Subcutaneous abdominal adipose tissue (tissue), 5 donors: ENCODE results near the gene PCYT1A.
"Not testable (repeated sequence)": the region's sequence is repeated elsewhere in the genome, so short reads cannot be mapped to it uniquely, and the experiment has no call there.

ENCODE experiments used
- H3K27ac ChIP-seq: one replicate; pipeline ENCODE4 v1.7.0; 2013; ENCODE audit warnings: low read depth, mild to moderate bottlenecking, inconsistent platforms, low read length, moderate library complexity
- H3K27me3 ChIP-seq, 5 donors: one replicate each; pipeline ENCODE4 v1.7.0; 2013; ENCODE audit warnings: low read length in 5 of 5, inconsistent platforms in 1 of 5; ENCODE audit not compliant: control insufficient read depth in 5 of 5, insufficient read depth in 4 of 5
- H3K36me3 ChIP-seq, 5 donors: one replicate each; pipeline ENCODE4 v1.7.0; 2013; ENCODE audit warnings: low read length in 5 of 5; ENCODE audit not compliant: control insufficient read depth in 5 of 5, insufficient read depth in 5 of 5
- H3K4me1 ChIP-seq, 5 donors: one replicate each; pipeline ENCODE4 v1.7.0; 2013; ENCODE audit warnings: low read length in 5 of 5, mild to moderate bottlenecking in 3 of 5, moderate library complexity in 1 of 5; ENCODE audit not compliant: control insufficient read depth in 5 of 5, insufficient read depth in 5 of 5
- H3K4me3 ChIP-seq, 5 donors: one replicate each; pipeline ENCODE4 v1.7.0; 2013; ENCODE audit warnings: low read length in 5 of 5, low read depth in 1 of 5
- H3K9ac ChIP-seq, 5 donors: one replicate each; pipeline ENCODE4 v1.7.0; 2013; ENCODE audit warnings: low read length in 5 of 5, mild to moderate bottlenecking in 4 of 5, moderate library complexity in 3 of 5
- H3K9me3 ChIP-seq, 5 donors: one replicate each; pipeline ENCODE4 v1.7.0; 2013; ENCODE audit warnings: low read length in 5 of 5; ENCODE audit not compliant: control insufficient read depth in 5 of 5
- donor health status: healthy.
- donor health status: healthy.
- donor health status: healthy.
- donor health status: healthy.
- donor health status: healthy.

PCYT1A gene

GRCh38 chr3:196217307-196218154, 70.0 kb downstream of the PCYT1A start:
- no peaks in the 10 kb centered on the region for H3K9me3 ChIP-seq
- H3K4me3 ChIP-seq: no peak overlapping the region
- no peaks in the 10 kb centered on the region for H3K36me3 ChIP-seq
- no peak overlapping the region for H3K9ac ChIP-seq
- H3K4me1 ChIP-seq: peaks cover 2 to 19% (median 13%) of the 10 kb centered on the region in 5 donors
- no peak overlapping the region for H3K27ac ChIP-seq
- peaks cover 4 to 17% (median 11%) of the 10 kb centered on the region in 5 donors for H3K27me3 ChIP-seq

DNA sequence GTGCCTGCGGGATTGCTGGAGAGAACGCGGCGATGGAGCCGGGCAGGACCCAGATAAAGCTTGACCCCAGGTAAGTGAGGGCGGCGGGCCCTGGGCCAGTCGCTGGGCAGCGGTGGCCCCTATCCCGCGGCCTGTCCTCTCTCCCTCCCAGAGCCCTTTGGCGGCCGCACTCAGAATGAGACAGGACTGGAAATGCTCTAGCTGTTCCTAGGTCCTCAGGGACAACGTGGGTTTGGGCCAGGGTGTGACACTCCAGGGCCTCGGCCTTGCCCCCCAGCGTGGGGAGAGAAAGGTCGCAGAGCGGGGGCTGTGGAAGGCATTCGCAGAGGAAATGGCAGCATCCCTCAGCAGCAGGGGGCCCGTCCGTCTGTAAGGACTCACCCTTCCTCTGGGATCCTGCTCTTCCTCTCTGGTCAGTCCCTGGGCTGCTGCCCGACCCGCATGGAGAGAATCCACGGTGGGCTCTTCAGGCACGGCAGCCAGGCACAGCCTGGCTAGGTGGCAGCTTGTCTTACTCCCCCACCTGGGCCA, 70.8 kb downstream of the PCYT1A start:
- H3K4me1 ChIP-seq: peaks cover 2 to 19% (median 13%) of the 10 kb centered on the region in 5 donors
- H3K27ac ChIP-seq: no peak overlapping the region
- H3K36me3 ChIP-seq: no peaks in the 10 kb centered on the region
- no peaks in the 10 kb centered on the region for H3K9me3 ChIP-seq
- peaks cover 4 to 17% (median 11%) of the 10 kb centered on the region in 5 donors for H3K27me3 ChIP-seq
- H3K9ac ChIP-seq: no peak overlapping the region
- H3K4me3 ChIP-seq: no peak overlapping the region

- Histone ChIP-seq H3K9ac (no peak within 1 kb of the TSS), H3K27ac (no peak within 1 kb of the TSS), H3K36me3 (no peaks in the 10 kb centered on the region), H3K9me3 (no peaks in the 10 kb centered on the region), H3K4me1 (peaks cover 2 to 19% (median 13%) of the 10 kb centered on the region in 5 donors), H3K4me3 (no peak within 1 kb of the TSS), H3K27me3 (peaks cover 4 to 15% (median 11%) of the 10 kb centered on the region in 5 donors)
These were observed 71.4 kb downstream of the PCYT1A start, which contains the start of gene SLC51A for GRCh38 chr3:196216089-196216564. TSS of gene SLC51A (plus strand) at chr3:196216534. CDS start at chr3:196216713, 179 bp downstream.

DNA sequence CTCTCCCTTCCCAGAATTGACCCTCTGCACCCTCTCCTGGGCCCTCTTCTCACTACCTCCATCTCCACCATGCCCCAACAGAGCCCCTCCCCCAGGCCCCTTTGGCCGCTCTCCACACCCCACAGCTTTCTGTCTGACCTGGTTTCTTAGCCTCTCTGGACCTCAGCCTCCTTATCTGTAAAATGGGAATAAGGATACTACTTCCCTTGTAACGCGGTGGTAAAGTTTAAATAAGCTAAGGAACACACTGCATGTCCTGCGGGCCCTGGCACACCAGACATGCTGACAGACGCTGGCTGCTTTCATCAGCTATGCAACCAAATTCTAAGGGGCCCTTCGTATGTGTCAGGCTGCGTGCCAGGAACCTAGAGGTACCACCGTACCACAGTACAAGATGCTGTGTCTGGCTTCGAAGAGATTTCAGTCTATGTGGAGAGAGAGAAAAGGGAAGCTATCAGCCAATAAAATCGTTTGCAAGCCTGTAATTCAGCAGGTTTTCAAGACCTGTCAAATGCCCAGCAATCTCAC, 72.0 kb downstream of the PCYT1A start:
- peaks cover 2 to 16% (median 11%) of the 10 kb centered on the region in 5 donors for H3K4me1 ChIP-seq
- H3K9me3 ChIP-seq: no peaks in the 10 kb centered on the region
- H3K4me3 ChIP-seq: no peak overlapping the region
- no peak overlapping the region for H3K27ac ChIP-seq
- no peak overlapping the region for H3K9ac ChIP-seq
- H3K27me3 ChIP-seq: peaks cover 4 to 18% (median 11%) of the 10 kb centered on the region in 5 donors
- H3K36me3 ChIP-seq: no peaks in the 10 kb centered on the region

DNA sequence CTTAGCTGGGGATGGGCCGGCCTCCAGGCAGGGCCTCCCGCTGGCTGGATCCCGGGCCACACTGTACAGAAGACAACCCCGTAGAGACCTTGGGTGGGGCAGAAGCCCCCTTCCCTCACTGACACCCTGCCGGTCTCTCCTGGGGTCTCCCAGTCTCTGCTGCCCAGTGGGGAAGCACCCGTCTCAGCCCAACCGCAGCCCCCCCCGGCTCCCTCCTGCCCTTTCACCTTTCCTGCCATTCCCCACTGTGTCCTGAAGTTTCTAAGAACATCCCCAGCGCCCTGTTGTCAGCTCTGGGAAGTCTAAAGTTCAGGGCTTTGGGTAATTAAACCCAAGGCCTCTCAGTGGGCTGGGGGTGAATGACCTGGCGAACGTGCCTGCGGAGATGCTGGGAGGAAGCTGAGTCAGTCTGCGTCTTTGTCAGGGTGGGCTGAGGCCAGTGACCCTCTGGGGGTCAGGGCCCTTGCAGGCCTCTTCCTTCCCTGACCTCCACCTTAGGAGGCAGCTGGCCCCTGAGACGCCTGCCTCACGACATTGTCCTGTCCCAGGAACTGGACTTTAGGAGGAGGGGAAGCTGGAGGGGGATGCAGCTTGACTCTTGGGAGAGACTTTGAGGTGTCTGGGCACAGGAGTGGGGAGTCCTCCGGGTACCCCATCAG, 72.6 kb downstream of the PCYT1A start:
- no peak overlapping the region for H3K4me3 ChIP-seq
- H3K9ac ChIP-seq: no peak overlapping the region
- peaks cover 2 to 10% (median 9%) of the 10 kb centered on the region in 5 donors for H3K4me1 ChIP-seq
- H3K36me3 ChIP-seq: no peaks in the 10 kb centered on the region
- no peaks in the 10 kb centered on the region for H3K9me3 ChIP-seq
- no peak overlapping the region for H3K27ac ChIP-seq
- H3K27me3 ChIP-seq: peaks cover 4 to 18% (median 11%) of the 10 kb centered on the region in 5 donors

DNA sequence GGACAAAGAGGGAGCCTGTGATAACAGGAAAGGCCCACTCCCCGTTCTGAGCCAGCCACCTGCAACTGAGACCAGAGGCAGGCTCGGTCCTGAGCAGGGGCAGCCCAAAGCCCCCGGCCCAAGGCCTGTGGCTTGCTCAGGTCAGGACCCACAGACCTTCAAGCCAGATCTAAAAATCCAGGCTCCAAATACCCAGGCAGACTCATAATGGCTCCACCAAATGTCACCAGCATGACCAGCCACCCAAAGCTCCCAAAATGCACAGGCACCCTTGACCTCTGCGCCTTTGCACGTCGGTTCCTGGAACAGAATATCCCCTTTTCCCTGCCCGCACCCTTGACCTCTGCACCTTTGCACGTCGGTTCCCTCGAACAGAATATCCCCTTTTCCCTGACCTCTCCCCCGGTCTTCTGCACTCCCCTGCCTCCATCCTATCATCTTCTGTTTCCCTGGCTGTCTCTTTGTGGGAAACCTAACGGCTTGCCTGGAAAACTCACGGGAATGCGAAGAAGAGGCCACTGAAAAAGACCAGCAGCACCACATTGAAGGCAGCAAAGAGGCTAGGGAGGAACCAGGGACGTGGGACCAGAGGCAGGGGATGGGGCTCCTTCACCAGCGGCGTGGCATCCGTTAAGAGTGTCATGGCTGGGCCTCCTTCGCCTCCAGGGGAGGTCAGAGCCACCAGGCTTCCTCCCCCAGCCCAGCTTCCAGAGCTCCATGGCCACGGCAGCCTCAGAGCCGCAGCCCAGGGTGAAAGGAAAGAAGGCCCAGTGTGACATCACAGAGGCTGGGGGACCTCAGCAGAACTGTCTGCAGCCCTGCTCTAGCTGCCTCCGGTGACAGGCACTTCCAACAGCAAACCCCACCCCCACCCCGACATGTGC, 76.6 kb downstream of the PCYT1A start, which contains the start of gene ZDHHC19:
Gene ZDHHC19 (minus strand): TSS at position 728 of the 884 bp plus-strand sequence. CDS start 85 bp downstream, at position 643.
- H3K4me3 ChIP-seq: no peak within 1 kb of the TSS
- H3K9me3 ChIP-seq: no peaks in the 10 kb centered on the region
- peaks cover 0 to 7% (median 4%) of the 10 kb centered on the region in 5 donors for H3K4me1 ChIP-seq
- no peak within 1 kb of the TSS for H3K9ac ChIP-seq
- H3K36me3 ChIP-seq: no peaks in the 10 kb centered on the region
- peaks cover 4 to 12% (median 10%) of the 10 kb centered on the region in 5 donors for H3K27me3 ChIP-seq
- H3K27ac ChIP-seq: no peak within 1 kb of the TSS

GRCh38 chr3:196209944-196210672, 77.4 kb downstream of the PCYT1A start:
- not testable (repeated sequence) for H3K4me3 ChIP-seq, H3K36me3 ChIP-seq, H3K9ac ChIP-seq, H3K9me3 ChIP-seq, H3K27me3 ChIP-seq, H3K4me1 ChIP-seq, H3K27ac ChIP-seq

GRCh38 chr3:196208942-196209695, 78.4 kb downstream of the PCYT1A start:
- H3K4me3 ChIP-seq: no peak overlapping the region
- H3K27me3 ChIP-seq: peaks cover 0 to 8% (median 3%) of the 10 kb centered on the region in 5 donors
- H3K9ac ChIP-seq: no peak overlapping the region
- H3K27ac ChIP-seq: no peak overlapping the region
- peaks cover 0 to 7% (median 4%) of the 10 kb centered on the region in 5 donors for H3K4me1 ChIP-seq
- no peaks in the 10 kb centered on the region for H3K36me3 ChIP-seq
- peaks cover 0 to 4% (median 0%) of the 10 kb centered on the region in 5 donors for H3K9me3 ChIP-seq
